GM19452 (cell line): ENCODE results near the gene CHI3L1.

Source experiments
- ATAC-seq: cut with Tn5 transposase; IDR thresholded peaks from one replicate; pipeline ENCODE4 v1.9.1; 2021; ENCODE audit not compliant: unreplicated experiment

The CHI3L1 gene

GRCh38 chr1:203136409-203137042 lies 50.0 kb downstream of the CHI3L1 start:
- ATAC-seq, result no peak

DNA sequence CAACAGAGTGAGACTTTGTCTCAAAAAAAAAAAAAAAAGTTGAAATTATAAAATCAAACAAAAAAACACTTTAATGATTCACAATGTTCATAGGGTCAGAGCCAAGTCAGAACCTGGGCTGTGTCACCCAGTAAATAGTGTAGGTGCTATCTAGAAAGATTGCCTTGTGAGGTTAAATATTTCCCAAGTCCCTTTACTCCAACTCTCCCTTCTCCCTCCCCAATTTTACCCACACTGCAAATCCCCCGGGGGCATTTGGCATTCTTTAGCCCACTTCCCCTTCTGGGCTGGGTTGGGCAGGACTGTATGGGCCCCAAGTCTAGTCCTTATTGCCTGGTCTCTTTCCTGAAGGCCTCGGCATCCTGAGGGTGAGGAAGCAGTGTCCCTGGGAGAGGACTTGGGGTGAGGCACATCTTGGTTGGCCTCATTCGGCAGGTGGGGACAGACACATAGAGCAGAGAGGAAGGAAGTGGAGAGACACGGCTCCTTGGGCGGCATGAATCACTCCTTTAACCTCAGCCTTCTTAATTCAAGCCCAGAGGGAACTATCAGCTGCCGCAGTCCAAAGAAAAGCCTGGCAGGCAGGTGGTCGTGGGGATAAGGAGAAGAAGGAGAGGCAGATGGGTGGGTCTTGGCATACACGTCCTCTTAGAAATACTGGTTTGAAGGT lies 50.7 kb downstream of the CHI3L1 start:
- ATAC-seq, result no peak

DNA sequence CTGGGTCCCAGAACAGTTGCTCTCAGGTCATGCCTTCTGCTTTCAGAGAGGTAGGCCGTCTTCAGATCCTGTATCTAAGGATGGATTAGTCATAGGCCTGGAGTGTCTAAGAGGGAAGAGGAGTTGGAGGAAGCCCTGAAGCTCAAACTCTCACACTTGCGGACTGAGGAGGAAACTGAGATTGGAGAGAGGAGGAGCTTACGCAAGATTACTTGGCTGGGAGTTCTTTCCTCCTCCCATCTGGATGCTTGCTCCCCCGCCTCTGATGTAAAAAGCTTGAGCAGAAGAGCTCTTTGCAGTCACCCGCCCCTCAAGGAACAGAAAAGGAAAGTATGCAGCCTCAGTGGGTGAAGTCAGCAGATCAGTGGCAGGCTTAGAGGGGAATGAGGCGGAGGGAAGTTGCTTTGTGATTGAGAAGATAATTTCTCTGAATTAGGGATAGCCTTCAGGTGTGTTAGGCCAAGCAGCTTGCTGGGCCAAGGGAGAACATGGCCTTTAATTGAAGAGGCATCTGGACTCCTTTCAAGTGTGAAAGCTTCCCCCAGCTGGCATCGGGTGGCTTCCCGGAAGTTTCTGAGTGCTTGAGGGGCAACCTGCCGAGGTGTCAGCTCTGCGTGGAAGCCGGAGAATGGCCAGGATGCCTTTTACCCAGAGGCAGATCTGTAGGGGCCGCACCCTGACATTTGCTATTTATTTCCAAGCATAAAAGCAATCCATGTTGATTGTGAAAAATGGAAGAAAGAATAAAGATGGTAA lies 52.4 kb downstream of the CHI3L1 start:
- ATAC-seq, result no peak

- ATAC-seq, result no peak
Measured at GRCh38 chr1:203131548-203132200, 54.8 kb downstream of the CHI3L1 start.

- no peak for ATAC-seq
Measured at GRCh38 chr1:203130358-203130985, 56.0 kb downstream of the CHI3L1 start.

DNA sequence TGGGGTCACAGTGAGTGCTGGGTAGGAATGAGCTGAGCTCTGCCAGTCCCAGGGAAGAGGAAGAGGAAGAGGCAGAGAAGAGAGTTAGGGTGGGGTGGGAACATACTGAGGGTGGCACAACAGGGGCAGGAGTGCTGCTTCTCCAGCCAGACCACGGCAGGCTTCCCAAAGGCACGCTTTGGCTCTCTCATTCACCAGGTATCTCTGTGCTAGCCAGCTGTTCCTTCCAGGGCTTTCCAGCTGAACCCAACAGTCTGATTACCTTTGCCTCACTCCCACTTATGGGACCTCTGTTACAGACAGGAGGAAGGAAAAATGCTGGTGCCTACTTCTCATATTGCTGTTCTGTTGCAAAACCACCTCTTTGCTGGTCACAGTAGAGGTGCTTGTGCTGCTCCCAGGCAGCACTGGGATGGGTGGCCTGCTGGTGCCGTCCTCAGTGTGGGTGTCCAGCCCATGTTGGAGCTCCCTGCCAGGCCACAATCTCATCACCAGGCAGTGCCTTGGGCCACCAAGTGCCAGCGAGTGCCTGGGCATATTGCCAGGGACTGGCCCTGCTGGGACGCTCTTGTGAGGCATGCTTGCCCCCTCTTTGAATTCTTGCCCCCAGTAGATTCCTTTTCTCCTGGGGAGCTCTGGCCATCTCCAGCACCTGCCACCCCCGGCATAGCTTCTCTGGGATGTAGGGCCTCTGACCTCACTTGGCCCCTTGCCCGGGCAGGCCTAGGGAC lies 56.8 kb downstream of the CHI3L1 start:
- ATAC-seq, result no peak
